ENCODE measurements around the gene PIK3IP1.

The PIK3IP1 gene

DNA sequence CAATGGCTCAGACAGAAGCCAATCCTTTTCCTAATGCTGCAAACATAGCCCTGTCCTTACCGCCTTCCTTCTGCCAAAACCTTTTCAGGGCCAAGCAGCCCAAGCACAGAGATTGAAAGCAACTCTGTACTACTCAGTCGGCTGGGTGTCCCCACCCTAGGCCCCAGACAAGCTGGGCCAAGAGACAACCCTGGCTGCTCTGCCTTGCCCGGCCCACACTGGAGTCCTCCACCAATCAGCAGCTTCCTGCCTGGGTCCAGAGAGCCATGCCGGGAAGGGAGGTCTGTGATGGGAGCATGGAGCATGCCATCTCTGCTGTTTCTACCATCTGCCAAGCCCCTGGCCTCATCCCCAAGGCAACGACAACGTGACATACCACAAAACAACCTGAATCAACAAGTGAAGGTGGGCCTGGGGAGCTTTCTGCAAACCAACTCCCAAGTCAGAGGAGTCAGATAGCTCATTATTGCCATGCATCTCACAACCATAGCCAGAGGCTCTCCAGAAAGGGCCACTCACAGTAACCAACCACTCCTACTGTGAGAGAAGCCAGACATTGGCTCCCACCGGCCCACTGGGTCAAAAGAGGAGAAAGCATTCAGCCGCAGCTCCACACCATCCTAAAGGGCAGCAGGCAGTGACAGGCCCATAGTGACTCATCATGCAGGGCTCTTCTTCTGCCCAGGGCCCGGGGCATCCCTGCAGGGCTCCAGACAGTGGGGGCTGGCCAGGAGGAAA is 35.7 kb upstream of the PIK3IP1 start:
- H4K20me1 ChIP-seq (ENCODE audit: low read depth, low read length): no peaks in the 10 kb centered on the region
- no peak for TF ChIP-seq CTCF (IDR thresholded peaks at IDR 0.05; ENCODE audit: insufficient read depth, low read length, poor library complexity, severe bottlenecking)
- no peak for TF ChIP-seq EZH2phosphoT487 (conservative IDR thresholded peaks at IDR 0.05; ENCODE audit: low read length)
- H3K36me3 ChIP-seq (ENCODE audit: low read length): peaks cover 12% of the 10 kb centered on the region; the same call in 1 of the 2 replicates
- no peak overlapping the region for H3K4me3 ChIP-seq (ENCODE audit: insufficient read depth, low read length, poor library complexity, severe bottlenecking)
- no peak overlapping the region for H2AFZ ChIP-seq (ENCODE audit: low read depth, low read length, severe bottlenecking)
- no peak overlapping the region for H3K9ac ChIP-seq (ENCODE audit: low read length)
- H3F3A ChIP-seq (ENCODE audit: insufficient read depth): no peaks in the 10 kb centered on the region
- no peak overlapping the region for H3K4me2 ChIP-seq (ENCODE audit: low read depth, low read length, poor library complexity, severe bottlenecking)
- no peak overlapping the region for H3K27ac ChIP-seq (ENCODE audit: low read depth, low read length)
- no peaks in the 10 kb centered on the region for H3K9me3 ChIP-seq (ENCODE audit: insufficient read depth, low read length)
- H3K9me2 ChIP-seq (replicated peaks; ENCODE audit: insufficient read depth, low read length): no peaks in the 10 kb centered on the region
- H3K27me3 ChIP-seq (ENCODE audit: low read length): no peaks in the 10 kb centered on the region
- H3K79me2 ChIP-seq (ENCODE audit: insufficient read depth, low read length): no peaks in the 10 kb centered on the region; the same call in 1 of the 2 replicates

DNA sequence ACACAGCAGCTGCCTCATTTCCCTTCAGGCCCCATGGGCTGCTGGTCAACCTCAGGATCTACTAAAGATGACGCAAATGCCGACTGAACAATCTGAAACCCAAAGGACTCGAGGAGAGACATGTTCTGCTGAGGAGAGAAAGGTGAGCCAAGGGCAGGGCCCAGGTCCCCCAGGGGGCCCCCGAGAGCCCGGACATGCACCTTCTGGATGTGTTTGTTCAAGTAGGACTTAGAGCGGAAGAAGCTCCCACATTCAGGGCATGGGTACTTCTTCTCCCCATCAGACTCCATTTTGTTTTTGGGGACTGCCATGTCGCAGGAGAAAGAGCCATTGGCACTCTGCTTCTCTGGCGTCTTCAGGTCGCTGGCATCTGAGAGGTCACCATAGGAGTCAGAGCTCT is 34.6 kb upstream of the PIK3IP1 start:
- Histone ChIP-seq H3K4me3 (ENCODE audit: insufficient read depth, low read length, poor library complexity, severe bottlenecking) (no peak overlapping the region), H3K27ac (ENCODE audit: low read depth, low read length) (no peak overlapping the region)

GRCh38 chr22:31323578-31324550 is 31.6 kb upstream of the PIK3IP1 start:
- Histone ChIP-seq H3K36me3 (ENCODE audit: low read length) (peaks cover 9% of the 10 kb centered on the region; the same call in 1 of the 2 replicates), H3K4me2 (ENCODE audit: low read depth, low read length, poor library complexity, severe bottlenecking) (no peak overlapping the region), H3K79me2 (ENCODE audit: insufficient read depth, low read length) (no peaks in the 10 kb centered on the region), H3K9ac (ENCODE audit: low read length) (no peak overlapping the region), H4K20me1 (ENCODE audit: low read depth, low read length) (no peaks in the 10 kb centered on the region), H2AFZ (ENCODE audit: low read depth, low read length, severe bottlenecking) (no peak overlapping the region), H3K27ac (ENCODE audit: low read depth, low read length) (no peak overlapping the region), H3K27me3 (ENCODE audit: low read length) (no peaks in the 10 kb centered on the region), H3K4me3 (ENCODE audit: insufficient read depth, low read length, poor library complexity, severe bottlenecking) (no peak overlapping the region), H3K9me3 (ENCODE audit: insufficient read depth, low read length) (no peaks in the 10 kb centered on the region), H3K9me2 (replicated peaks; ENCODE audit: insufficient read depth, low read length) (no peaks in the 10 kb centered on the region), H3F3A (ENCODE audit: insufficient read depth) (peaks cover 5% of the 10 kb centered on the region; the same call in 1 of the 2 replicates)
- TF ChIP-seq CTCF (IDR thresholded peaks at IDR 0.05; ENCODE audit: insufficient read depth, low read length, poor library complexity, severe bottlenecking) (no peak), EZH2phosphoT487 (conservative IDR thresholded peaks at IDR 0.05; ENCODE audit: low read length) (no peak)

More for the DNA sequence above, 34.6 kb upstream of the PIK3IP1 start:
- H3K9me3 ChIP-seq (ENCODE audit: insufficient read depth, low read length): no peaks in the 10 kb centered on the region
- H3F3A ChIP-seq (ENCODE audit: insufficient read depth): peaks cover 5% of the 10 kb centered on the region; the same call in 1 of the 2 replicates
- H3K4me2 ChIP-seq (ENCODE audit: low read depth, low read length, poor library complexity, severe bottlenecking): no peak overlapping the region
- H3K27me3 ChIP-seq (ENCODE audit: low read length): no peaks in the 10 kb centered on the region
- no peak overlapping the region for H3K9ac ChIP-seq (ENCODE audit: low read length)
- peaks cover 12% of the 10 kb centered on the region; the same call in 1 of the 2 replicates for H3K36me3 ChIP-seq (ENCODE audit: low read length)
- no peaks in the 10 kb centered on the region for H4K20me1 ChIP-seq (ENCODE audit: low read depth, low read length)
- TF ChIP-seq CTCF (IDR thresholded peaks at IDR 0.05; ENCODE audit: insufficient read depth, low read length, poor library complexity, severe bottlenecking) (no peak), EZH2phosphoT487 (conservative IDR thresholded peaks at IDR 0.05; ENCODE audit: low read length) (no peak)
- no peaks in the 10 kb centered on the region; the same call in 1 of the 2 replicates for H3K79me2 ChIP-seq (ENCODE audit: insufficient read depth, low read length)
- H3K9me2 ChIP-seq (replicated peaks; ENCODE audit: insufficient read depth, low read length): no peaks in the 10 kb centered on the region
- H2AFZ ChIP-seq (ENCODE audit: low read depth, low read length, severe bottlenecking): no peak overlapping the region

Data from SU-DHL-6 (cell line).